ENCODE data around the gene DNMT3A. TPM values are rescaled to one million over a fixed set of nuclear protein-coding genes. Genes with fewer than 3 reads are reported as not detected.

Gene DNMT3A
- polyA plus RNA-seq, 12 donors: 44.6 to 244 (median 56.8) TPM

DNA sequence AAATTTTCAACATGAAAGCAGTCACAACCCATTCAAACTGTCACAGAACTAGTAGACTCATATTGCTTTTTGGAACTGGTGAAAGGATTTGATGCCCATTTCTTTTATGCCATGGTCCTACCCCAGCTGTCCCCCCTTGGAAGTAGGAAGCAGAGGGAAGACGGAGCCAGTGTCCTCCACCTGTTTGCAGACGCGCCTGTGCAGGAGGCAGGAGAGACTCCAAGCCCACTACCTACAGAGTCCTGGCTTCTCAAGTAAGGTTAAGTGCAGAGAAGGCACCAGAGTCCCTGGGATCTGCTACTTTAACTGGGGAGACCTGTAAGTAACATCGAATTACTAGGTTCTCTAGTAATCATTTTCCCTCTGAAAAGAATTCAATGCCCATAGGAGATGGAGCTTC lies 32.7 kb upstream of the DNMT3A start:
- no peak for DNase-seq

DNA sequence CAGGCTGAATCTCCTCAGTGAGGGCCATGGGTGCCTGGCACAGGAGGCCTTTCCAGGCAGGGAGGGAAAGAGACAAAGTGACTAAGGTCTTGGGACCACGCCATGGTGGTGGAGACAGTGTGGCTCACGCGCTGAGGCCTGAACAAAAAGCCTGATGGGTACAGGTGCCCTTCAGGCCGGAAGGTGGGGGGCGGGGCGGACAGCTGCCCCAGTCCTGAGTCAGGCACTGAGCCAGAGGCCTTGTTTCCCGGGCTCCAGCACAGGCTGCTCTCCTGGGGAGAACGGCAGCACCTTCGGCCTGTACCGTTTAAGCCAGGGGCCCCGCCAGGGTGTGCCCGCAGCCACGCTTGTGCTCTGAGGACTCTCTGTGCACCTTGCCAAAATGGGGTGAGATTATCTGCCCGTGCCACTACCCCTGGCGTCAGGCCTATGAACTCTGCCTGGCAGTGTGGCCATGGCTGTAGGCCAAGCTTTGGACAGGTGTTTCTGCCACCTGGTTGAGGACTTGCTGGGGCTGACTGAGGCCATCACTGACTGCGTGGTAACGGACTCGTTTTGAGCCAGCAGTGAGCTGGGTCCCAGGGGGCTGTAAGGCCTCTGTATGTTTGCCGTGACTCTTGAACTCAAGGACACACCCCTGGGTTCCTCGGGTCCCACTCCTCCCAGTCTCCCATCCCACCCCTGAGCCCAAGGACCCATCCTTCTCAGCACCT lies 31.7 kb upstream of the DNMT3A start:
- no peak for DNase-seq

DNA sequence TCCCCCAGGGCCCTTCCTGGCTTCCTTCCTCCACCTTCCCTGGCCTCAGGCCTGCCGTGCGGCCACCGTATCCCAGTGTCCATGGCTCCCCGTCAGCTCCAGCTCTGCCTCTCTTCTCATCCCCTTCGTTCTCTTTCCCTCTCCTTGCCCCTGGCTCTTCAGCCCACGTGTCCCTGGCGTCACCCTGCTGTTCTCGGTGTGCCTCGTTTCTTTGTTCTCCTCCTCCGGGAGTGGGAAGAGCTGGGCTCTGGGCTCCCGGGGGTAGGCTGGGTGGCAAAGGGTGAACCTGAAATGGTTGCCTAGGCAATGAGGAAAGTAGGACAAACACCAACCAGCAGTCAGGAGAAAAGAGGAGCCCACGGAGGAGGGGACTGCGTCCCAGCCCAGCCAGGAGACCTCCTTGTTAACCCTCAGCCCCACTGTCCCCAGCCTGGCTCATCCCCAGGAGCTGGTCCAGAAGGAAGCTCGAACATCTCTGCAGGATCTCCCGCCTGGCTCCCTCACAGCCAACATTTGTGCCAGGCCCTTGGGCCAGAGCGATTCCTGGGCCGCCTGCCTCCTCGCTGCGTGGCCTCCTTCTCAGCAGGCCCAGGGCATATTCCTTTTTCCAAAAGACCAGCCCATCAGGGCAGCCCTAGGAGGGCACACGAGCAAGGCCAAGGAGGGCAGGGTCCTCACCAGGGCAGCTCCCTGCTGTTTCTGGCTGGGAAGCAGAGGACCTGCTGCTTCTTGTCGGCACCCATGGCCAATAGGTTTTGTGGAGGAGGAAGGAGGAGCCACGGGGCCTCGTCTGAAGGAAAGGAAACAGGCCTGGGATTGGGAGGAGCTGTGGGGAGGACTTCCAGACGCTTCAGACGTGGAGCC lies 30.9 kb upstream of the DNMT3A start:
- DNase-seq: no peak

DNA sequence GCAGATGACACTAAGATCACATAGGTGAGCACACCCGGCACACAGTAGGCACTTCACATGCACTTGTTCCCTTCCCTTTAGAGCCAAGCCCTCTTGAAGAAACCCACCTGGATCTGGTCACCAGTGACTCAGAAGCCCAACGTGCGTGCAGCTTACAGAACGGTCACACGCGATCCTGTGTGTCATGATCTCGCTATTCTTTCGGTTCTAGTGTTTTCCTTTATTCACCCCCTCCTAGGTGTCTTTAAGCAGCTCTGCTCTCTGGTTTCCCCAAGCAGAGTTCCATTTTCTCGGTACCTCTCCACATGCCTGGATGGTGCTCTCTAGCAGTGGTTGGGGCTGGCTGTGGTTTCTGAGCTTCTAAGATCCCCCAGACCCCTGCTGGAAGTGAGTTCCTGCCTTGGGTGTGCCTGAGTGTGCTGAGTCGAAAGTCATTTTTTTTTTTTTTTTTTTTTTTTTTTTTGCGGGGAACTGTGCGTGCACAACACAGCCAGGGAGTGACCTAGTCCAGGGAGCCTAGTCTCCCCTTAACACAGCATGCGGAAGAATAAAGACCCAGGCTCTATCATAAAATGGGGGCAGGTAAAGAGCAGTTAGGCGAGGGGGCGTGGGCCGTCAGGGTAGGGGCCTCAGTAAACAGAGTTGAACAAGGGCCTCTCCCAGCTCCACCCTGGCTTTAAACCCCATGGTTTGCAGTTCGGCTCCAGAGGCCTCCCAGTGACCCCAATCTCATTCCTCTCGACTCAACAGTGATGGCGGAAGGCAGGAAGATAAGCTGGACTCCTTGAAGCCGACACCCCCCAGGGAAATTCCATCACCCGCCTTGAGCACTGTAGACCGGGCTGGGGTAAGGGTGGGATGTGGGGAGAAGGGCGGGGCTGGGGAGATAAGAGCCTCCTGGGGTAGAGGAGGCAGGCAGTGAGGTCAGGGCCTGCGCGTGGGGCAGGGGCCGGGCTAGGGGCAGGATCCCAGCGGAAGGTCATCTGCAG lies 29.8 kb upstream of the DNMT3A start:
- no peak for DNase-seq

DNA sequence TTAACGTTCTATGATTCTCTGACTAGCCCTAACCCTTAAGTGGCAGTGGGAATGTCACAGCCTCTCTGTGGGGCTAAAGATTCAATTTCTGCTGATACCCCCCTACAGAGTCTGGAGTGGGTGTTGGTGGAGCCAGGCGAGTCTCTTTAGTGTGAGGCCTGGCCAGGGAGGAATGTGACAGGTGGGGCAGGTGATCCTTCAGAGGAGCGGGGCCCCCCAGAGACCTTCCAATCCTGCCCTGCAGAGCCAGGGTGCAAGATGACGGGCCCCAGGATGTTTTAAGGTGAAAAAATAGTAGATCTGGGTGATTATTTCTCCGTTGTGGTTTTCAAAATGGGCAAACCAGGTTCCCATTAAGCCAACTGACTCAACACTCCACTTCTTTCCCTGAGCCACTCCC lies 28.2 kb upstream of the DNMT3A start:
- no peak for DNase-seq

DNA sequence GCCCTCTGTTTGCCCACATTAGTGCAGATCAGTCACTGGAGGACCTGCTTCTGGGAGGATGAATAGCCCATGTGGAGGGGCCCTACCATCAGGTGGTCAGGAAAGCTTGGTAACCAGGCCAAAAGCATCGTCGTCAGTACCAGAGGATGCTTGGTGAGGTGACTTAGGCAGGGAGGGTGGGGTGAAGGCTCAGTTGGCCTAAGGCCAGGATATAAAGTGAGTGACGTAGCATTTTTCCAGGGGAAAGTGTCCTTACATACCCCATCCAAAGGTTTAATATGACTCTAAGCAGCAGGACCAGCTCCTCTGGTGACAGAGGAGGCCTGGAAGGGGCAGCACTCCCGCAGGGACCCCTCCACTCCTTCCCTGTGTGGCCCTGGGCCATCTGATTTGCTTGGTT lies 27.7 kb upstream of the DNMT3A start:
- DNase-seq: no peak

DNA sequence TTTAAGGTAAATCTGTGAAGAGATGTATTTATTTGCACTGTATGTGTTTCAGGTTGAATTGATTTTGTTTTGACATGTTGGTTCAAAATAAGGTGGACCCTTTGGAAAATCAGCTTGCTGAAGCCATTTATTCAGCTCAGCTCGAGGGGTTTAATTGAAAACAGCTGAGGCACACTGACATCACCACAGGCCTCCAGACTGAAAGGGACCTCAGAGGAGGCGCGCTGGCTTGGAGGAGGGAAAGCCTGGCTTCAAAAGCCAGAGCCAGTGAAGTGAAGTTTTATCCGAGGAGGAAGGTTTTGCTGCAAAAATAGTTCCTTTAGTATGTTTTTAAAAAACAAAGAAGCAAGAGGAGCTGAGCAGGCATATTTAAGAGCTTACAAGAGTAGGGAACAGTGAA lies 26.9 kb upstream of the DNMT3A start:
- peak; percentile 85 for DNase-seq

DNA sequence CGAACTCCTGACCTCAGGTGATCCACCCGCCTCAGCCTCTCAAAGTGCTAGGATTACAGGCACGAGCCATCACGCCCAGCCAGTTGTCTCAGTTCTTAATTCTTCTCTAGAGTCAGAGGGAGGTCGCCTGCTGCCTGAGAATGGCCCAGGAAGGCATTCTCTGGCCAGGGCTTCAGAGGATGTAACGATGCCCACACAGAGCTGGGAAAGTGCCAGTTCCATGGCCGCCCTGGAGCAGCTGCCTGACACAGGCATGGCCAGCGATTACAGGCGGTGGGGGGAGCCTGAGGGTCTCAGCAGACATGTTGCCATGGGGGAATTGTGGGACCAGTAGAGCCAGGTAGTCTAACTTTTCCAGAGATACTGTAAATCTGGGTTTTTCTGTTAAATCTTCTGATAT lies 25.6 kb upstream of the DNMT3A start:
- DNase-seq: peak; percentile 25

DNA sequence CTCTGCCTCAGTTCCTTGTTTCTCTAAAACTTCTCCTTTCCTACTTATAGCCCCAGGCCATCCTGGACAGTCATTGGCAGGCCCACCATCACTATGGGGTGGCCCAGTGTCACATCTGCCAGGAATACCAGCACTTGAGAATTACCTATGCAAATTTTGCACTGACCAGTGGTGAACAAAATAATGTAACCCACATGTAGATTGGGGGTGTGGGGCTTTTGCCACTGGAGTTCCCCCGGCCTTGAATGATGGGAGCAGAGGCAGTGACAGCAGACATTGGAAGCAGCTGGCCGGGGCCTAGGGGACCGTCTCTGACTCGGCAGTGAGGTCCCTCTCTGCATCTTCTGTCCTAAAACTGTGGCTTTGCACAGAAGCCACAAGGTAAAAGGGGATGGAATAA lies 24.9 kb upstream of the DNMT3A start:
- DNase-seq: no peak

DNA sequence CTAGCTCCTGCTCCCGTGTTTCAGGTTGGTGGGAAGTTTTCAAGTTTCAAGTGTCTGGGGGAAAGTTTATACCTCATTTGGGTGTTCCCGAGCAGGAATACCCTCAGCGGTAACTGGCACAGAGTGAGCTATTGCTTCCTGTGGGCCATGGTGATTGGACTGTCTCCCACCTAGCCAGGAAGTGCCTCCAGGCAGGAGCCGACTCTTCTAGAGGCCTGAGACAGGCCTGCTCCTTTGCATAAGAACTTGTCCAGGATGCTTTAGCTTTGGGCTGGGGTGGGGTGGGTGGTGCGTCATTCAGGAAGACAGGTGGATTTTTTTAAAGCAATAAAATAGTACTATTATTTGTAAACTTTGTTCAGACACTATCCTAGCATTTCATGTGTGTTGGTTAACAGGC lies 23.5 kb upstream of the DNMT3A start:
- DNase-seq: no peak

DNA sequence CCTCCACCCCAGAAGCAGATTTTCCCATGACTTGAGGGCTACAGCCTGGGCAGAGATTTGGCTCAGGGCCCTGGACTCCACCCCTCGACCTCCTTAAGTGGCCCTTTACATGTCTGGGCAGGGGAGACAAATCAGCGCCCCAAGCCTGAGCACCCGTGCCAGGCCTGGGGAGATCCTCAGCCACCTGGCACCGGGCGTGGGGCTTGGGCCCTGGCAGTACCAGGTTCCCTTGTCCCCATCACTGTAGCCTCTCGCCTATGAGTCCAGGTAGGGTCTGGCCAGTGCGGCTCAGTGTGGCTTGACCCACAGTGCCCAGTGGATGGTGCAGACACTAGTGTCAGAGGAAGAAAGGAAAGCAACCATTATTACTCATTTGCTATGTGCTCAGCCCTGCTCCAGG lies 22.0 kb upstream of the DNMT3A start:
- DNase-seq: no peak

DNA sequence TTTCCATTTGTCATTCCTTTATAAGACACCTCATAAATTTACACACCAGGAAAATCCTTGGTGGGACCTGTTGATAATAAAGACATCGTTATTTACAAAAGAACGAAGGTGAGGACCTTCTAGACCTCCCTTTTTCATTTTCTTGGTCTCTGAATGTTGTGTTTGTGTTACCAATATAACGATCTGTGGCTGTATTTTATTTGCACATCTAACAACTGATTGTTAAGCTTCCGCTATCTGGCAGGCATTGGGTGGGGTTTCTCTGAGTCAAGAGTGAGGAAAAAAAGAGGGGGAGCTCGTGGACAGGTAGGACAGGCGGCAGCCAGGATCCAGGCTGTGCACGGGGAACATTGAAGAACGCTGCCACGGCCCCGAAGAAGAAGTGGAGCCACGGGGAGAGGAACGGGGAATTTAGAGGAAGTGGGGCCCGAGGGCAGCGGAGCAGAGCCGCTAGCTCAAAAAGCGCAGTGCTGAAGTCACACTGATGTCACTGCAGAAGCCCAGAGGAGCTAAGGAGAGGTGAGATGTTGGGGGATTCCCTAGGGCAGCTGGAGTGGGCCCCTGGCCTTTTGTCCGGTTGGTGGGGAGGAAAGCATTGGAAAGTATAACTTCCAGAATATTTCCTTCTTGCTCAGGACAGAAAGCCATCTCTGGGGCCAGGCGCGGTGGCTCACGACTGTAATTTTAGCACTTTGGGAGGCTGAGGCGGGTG lies 20.9 kb upstream of the DNMT3A start:
- DNase-seq: no peak

DNA sequence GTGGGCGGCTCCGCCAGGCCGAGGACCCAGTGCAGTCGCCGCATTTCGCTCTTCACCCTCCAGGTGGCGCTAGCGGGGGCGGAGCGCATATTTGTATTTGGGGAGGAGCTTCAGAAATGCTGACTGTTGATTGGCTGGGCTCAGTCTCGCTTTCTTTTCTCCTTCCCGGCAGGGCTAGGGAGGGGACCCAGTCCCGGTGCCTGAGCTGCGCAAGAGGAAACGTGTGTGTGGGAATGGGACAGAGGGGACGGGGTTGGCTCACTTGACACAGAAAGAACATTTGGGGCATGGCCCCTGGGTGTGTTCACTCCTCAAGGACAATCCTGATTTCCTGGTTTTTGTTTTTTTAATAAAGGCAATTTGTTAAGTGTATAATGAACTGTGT lies 20.3 kb upstream of the DNMT3A start:
- DNase-seq: peak; percentile 96

DNA sequence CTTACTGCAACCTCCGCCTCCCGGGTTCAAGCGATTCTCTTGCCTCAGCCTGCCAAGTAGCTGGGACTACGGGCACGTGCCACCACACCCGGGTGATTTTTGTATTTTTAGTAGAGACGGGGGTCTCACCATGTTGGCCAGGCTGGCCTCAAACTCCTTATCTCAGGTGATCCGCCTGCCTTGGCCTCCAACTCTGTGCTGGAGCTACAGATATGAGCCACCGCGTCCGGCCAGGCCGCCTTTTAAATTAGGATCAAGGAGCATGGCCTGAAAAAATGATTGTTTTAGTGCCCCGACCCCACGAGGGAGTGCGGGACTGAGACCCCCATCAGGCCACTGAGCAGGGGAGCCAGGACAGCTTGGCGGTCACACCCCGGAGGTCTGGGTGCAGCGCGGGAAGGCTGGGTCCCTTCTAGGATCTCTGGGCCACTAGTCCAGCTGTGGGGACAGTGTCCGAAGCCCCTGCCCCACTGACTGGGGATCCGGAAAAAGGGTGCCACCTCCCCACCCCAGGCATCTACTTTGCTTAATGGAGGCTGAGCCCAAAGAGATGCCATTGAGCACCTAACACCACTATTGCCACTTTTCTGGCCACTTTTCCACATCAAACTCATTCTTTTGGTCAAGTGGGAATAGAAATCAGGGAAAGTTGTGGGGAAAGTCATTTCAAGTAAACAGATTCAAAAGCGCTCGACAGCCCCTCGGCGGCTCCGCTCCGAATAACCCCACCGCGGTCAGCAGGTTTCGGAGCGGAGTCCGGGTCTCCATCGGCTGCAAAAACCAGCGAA lies 19.7 kb upstream of the DNMT3A start:
- no peak for DNase-seq

DNA sequence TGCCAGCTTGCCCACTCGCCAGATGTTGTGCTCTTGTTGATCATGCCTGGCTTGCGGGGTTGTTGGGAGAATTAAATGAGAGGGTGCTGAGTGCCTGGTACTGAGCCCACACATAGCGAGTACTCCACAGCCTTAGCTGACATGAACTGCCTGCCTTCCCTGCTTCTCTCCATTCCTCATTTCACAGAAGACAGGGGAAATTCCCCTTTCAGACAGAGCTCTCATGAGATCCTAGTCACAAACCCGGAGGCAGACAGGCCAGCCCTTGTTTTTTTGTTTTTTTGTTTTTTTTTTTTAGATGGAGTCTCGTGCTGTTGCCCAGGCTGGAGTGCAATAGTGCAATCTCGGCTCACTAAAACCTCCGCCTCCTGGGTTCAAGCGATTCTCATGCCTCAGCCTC lies 17.1 kb upstream of the DNMT3A start:
- no peak for DNase-seq

DNA sequence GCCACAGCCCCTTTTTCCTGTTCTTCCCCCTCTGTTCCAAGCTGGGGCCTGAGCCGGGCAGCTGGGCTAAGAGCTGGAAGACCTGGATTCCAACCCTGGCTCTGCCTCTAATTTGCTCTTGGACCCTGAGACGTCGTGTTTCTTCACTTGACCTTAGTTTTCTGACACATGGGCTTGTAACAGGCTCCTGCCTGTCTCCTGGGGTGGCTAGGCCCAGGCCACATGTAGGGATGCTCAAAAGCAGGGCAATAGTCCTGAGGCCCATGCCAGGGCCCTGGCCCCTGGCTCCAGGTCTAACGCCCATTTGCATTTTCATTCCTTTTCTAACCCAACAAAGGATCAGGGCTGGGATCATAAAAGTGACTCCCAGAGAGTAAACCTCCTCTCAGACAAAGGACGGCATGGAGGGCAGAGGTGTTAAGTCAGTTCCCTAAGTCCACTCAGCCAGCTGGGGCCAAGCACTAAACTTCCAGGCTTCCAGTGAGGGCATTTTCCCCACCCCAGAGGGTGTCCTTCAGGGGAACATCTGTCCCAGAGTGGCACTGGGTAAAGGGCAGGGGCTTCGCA lies 16.6 kb upstream of the DNMT3A start:
- DNase-seq: no peak

DNA sequence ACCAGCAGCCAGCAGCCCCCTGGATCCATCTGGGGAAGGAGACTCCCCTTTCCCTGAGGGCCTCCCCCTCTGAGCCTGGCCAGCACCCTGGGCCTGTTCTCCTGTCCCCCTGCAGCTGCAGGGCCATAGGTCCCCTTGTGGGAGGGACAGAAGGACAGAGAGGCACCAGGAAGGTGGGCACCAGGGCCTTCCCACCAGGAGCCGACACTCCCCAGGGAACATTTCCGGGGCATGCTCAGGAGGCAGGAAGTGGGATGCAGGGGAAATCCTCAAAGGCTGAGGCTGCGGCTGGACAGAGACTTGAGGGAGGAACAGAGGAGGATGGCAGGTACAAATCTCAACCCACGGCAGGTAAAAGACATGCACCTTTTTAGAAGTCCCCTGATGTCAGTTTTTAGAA lies 14.4 kb upstream of the DNMT3A start:
- no peak for DNase-seq

DNA sequence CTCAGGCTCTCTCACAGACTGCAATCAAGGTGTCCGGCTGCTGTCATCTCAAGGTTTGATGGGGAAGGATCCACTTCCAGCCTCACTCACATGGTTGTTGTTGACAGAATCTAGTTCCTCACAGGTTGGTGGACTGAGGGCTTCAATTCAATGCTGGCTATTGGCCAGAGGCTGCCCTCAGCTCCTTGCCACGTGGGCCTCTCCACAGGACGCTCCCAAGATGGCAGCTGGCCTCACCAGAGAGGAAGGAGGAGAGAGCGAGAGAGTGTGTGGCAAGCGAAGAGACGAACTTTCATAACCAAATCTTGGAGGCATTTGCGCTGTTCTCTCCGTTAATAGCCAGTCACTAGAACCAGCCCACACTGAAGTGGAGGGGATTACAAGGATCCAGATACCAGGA lies 13.5 kb upstream of the DNMT3A start:
- DNase-seq: no peak

DNA sequence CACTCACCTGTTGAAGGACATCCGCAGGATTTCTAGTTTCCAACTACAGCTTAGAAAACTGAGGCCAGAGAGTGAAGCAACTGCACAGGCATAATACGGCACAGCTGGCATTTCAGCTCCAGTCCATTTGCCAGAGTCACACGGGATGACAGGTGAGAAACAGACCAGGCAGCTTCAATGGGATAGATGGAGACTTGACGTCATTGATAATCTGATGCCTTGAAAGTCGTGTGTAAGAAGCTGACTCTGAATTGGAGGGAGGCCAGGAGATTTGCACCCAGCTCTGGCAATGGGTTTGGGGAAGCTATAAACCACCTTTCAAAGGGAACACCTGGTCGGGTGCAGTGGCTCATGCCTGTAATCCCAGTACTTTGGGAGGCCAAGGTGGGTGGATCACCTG lies 12.4 kb upstream of the DNMT3A start:
- DNase-seq: no peak

DNA sequence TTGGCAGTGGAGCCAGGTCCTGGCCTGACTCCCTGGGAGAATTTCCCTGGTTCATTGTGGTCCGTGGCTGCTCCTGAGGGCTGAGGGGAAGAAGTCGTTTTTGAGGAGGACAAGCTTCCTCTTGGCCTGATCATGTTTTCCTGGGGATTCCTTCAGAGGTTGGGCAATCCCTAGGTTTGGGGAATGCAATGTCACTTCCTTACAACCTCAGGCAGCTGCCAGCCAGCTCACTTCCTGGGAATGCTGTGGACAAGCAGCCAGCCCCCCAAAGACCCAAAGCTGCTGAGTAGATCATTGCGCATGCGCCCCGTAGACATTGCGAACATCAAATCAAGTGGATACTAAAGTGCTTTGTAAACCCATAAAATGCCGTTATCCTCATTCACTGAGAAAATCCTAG lies 7.7 kb upstream of the DNMT3A start:
- DNase-seq: no peak
